Ishikawa (cell line): Measurements from ENCODE around the gene ACSM6.
A peak's percentile ranks its signal among the peaks of the same experiment; 100 is the strongest.

Experiments used
- CEBPB ChIP-seq: IDR thresholded peaks from 2 replicates; pipeline ENCODE4 v1.6.1; 2012
- CREB1 ChIP-seq: IDR thresholded peaks from 2 replicates; pipeline ENCODE4 v1.6.1; 2012; ENCODE audit warnings: low read depth
- EGR1 ChIP-seq: IDR thresholded peaks from 2 replicates; pipeline ENCODE4 v1.6.1; 2012
- EP300 ChIP-seq: IDR thresholded peaks from 2 replicates; pipeline ENCODE4 v1.6.1; 2012; ENCODE audit warnings: borderline replicate concordance
- FOXM1 ChIP-seq: IDR thresholded peaks from 2 replicates; pipeline ENCODE4 v1.6.1; 2012; ENCODE audit warnings: low read depth, borderline replicate concordance
- NFIC ChIP-seq: IDR thresholded peaks from 2 replicates; pipeline ENCODE4 v1.6.1; 2012
- RAD21 ChIP-seq: IDR thresholded peaks from 2 replicates; pipeline ENCODE4 v1.6.1; 2012; ENCODE audit warnings: low read depth
- TAF1 ChIP-seq: IDR thresholded peaks from 2 replicates; pipeline ENCODE4 v1.6.1; 2012; ENCODE audit warnings: low read depth, mild to moderate bottlenecking
- TCF12 ChIP-seq: IDR thresholded peaks from 2 replicates; pipeline ENCODE4 v1.6.1; 2012; ENCODE audit warnings: low read depth
- TEAD4 ChIP-seq: IDR thresholded peaks from 2 replicates; pipeline ENCODE4 v1.6.1; 2012
- YY1 ChIP-seq: IDR thresholded peaks from 2 replicates; pipeline ENCODE4 v1.6.1; 2012; ENCODE audit warnings: low read depth
- ZBTB7A ChIP-seq: IDR thresholded peaks from 2 replicates; pipeline ENCODE4 v1.6.1; 2012; ENCODE audit warnings: low read depth
- TF ChIP-seq, protein P1 (sequence below): IDR thresholded peaks from 2 replicates; pipeline ENCODE4 v1.6.1; 2012
- TF ChIP-seq, protein P2 (sequence below): IDR thresholded peaks from 2 replicates; pipeline ENCODE4 v1.6.1; 2012
- TF ChIP-seq, protein P3 (sequence below): IDR thresholded peaks from 2 replicates; pipeline ENCODE4 v1.6.1; 2012; ENCODE audit warnings: low read depth, mild to moderate bottlenecking

Gene ACSM6

DNA sequence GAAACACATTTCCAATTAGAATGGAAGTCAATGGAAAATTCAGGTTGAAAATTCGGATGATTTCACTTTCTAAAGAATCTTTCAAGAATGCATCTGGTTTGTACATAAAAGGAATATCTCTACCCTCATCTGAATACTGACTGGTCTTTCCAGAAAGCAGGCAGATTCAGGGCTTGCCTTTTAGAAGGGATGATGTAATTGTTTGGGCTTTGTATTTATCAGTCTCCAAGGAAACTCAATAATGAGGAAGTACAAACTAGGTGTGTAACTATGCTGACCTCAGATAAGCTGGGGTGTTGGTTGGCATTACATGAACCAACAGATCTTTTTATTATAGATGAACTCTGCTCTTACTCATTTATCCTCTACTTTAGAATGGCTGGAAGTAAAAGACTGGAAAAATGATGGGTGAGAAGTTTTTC is 72.6 kb downstream of the ACSM6 start:
- TF ChIP-seq CEBPB (0 out of 2 replicates have a peak, but pooled peaks have one; percentile 18), EP300 (no peak), TAF1 (no peak), NFIC (0 out of 2 replicates have a peak, but pooled peaks have one; percentile 7)

DNA sequence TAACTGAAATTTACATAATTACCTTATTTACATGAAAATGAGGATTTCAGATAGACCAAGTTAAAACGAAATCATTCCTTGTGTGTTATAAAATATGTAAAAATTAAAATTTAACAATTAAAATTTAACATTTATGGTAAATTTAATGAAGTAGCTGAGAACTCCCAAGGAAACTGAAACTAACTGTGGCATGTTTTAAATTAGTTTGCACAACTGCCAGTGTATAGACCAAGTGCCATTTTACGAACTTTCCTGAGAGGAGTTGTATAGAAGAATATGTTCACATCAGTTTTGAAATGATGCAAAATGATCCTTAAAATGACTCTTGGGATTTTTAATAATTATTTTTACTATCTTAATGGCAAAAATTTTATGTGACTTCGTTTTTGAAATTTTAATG is 73.2 kb downstream of the ACSM6 start:
- TF ChIP-seq YY1 (no peak), RAD21 (no peak), CEBPB (no peak), CREB1 (no peak), FOXM1 (no peak), TAF1 (no peak)

DNA sequence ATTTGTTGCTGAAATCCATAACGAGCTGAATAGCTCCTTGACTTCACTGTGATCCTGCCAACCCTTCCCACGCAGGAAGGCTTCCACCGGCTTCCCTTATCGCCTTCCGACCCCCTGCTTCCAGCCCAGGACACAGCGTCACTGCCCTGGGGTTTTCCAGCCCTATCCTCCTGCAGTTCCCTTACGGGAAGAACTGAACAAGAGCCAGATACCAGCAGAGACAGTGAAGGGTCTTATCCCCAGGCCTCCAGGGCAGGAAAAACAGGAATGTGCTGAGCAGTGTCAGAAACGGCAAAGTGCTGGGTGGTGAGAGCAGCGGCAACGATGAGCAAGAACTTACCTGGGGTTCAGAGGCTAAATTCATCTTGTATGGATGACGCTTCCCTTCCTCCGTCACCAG is 74.4 kb downstream of the ACSM6 start:
- no peak for TF ChIP-seq RAD21
- TF ChIP-seq ZBTB7A, result no peak
- TF ChIP-seq, protein P1, sequence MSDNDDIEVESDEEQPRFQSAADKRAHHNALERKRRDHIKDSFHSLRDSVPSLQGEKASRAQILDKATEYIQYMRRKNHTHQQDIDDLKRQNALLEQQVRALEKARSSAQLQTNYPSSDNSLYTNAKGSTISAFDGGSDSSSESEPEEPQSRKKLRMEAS, result no peak
- no peak for TF ChIP-seq TEAD4
- no peak for TF ChIP-seq CEBPB
- no peak for TF ChIP-seq FOXM1
- TF ChIP-seq EGR1, result no peak
- TF ChIP-seq NFIC, result no peak
- no peak for TF ChIP-seq TAF1
- TF ChIP-seq YY1, result no peak
- TF ChIP-seq CREB1, result no peak
- TF ChIP-seq EP300, result no peak
- no peak for TF ChIP-seq TCF12
- TF ChIP-seq, protein P2, sequence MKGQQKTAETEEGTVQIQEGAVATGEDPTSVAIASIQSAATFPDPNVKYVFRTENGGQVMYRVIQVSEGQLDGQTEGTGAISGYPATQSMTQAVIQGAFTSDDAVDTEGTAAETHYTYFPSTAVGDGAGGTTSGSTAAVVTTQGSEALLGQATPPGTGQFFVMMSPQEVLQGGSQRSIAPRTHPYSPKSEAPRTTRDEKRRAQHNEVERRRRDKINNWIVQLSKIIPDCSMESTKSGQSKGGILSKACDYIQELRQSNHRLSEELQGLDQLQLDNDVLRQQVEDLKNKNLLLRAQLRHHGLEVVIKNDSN, result no peak
- TF ChIP-seq, protein P3, sequence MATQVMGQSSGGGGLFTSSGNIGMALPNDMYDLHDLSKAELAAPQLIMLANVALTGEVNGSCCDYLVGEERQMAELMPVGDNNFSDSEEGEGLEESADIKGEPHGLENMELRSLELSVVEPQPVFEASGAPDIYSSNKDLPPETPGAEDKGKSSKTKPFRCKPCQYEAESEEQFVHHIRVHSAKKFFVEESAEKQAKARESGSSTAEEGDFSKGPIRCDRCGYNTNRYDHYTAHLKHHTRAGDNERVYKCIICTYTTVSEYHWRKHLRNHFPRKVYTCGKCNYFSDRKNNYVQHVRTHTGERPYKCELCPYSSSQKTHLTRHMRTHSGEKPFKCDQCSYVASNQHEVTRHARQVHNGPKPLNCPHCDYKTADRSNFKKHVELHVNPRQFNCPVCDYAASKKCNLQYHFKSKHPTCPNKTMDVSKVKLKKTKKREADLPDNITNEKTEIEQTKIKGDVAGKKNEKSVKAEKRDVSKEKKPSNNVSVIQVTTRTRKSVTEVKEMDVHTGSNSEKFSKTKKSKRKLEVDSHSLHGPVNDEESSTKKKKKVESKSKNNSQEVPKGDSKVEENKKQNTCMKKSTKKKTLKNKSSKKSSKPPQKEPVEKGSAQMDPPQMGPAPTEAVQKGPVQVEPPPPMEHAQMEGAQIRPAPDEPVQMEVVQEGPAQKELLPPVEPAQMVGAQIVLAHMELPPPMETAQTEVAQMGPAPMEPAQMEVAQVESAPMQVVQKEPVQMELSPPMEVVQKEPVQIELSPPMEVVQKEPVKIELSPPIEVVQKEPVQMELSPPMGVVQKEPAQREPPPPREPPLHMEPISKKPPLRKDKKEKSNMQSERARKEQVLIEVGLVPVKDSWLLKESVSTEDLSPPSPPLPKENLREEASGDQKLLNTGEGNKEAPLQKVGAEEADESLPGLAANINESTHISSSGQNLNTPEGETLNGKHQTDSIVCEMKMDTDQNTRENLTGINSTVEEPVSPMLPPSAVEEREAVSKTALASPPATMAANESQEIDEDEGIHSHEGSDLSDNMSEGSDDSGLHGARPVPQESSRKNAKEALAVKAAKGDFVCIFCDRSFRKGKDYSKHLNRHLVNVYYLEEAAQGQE, result no peak

DNA sequence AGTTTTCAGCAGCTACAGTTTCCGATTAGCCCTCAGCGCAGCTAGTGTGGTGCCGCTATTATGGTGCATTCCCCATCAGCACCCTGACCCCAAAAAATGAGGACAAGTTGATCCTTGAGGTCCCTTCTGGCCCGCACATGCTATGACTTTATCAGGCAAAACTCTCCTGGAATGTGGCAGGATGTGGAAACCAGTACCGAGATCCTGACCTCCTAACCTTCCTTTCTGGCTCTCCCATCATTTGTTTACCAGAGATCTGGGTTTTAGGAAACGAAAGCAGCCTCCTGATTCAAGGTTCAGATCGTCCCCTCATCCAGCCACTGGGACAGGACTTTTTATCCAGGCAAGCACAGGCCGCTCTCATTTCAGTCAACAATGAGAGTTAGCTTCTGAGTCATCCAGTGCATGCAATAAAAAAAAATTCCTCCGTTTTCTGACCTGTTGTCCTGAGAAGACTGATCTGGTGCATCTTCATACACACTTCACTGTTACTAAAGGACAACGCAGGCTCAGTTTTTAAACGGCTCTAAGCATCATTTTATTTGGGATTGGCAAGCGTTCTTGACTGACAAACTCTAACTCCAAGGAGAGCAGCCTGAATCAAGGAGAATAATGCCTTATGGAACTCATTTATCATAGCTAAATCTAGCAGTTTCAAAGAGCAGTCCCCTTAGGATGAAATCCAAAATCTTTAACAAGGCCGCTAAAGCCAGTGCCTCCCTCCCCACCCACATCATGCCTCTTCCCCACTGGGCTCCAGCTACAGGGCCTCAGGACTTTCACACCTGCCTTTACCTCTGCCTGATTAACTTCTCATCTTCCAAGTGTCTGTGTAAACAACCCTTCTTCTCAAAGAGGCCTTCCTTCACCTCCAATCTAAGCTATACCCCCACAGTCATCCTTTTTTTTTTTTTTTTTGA is 79.6 kb downstream of the ACSM6 start:
- no peak for TF ChIP-seq CEBPB
- TF ChIP-seq, protein P3, result no peak

DNA sequence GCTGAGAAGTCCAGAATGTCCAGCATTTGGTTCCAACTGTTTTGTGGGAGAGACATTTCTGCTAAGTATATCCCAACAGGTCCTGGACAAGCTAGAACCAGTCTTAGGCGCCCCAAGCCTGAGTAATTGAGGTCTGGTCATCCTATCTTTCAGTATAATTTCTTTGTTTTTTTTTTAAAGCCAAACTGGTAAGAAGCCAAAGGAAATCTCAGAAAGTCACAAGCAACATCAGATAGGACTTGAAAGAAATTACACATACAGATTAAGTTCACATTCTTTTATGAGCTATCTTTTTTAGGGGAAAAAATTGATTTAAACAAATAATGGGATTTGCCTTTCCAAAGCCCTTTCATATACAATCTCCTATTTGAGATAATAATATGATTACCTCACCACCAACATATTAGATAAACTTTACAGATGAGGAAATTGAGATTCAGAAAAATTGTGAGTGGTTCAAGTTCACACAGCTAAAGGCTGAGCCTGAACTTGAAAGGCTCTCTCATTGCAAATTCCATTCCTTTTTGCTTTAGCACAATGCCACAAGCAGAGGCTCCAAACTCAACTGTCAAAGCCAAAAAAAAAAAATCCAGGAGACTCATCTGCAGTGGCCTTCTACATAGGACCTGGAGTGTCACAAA is 81.8 kb downstream of the ACSM6 start:
- TF ChIP-seq ZBTB7A, result no peak

DNA sequence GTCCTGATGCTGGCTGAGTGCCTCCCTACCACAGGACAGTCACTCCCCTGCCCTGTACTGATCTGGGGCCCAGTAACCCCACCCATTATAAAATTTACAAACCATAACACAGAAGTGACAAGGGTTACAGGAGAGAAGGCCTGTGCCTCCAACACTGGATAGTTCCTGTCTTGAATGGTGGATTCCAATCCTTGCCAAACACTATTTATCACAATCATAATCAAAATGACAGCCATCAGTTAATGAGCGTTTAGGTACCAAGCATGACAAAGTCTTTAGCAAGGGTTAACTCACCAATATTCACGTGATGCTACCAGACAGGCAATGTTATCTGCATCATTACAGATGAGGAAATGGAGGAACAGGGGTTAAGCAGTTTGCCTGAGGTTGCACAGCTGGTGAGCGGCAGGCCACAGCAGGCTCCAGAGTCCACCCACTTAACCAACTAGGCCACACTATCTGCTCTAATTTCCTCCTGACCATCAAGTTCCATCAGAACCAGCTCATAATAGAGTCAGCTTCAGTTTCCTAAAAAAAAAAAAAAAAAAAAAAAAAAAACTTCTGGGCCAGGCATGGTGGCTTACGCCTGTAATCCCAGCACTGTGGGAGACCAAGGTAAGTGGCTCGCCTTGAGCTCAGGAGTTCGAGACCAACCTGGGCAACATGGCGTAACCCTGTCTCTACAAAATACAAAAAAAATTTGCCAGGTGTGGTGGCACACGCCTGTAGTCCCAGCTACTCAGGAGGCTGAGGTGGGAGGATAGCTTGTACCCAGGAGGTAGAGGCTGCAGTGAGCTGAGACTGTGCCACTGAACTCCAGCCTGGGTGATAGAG is 82.5 kb downstream of the ACSM6 start:
- no peak for TF ChIP-seq YY1
- TF ChIP-seq EP300, result no peak
- TF ChIP-seq TCF12, result no peak
- TF ChIP-seq EGR1, result no peak
- TF ChIP-seq, protein P2, result no peak
- no peak for TF ChIP-seq FOXM1
- no peak for TF ChIP-seq ZBTB7A
- no peak for TF ChIP-seq RAD21
- TF ChIP-seq, protein P1, result no peak
- no peak for TF ChIP-seq TAF1
- TF ChIP-seq CEBPB, result no peak
- no peak for TF ChIP-seq CREB1
